Measurements from ENCODE around the gene CISD1.

DNA sequence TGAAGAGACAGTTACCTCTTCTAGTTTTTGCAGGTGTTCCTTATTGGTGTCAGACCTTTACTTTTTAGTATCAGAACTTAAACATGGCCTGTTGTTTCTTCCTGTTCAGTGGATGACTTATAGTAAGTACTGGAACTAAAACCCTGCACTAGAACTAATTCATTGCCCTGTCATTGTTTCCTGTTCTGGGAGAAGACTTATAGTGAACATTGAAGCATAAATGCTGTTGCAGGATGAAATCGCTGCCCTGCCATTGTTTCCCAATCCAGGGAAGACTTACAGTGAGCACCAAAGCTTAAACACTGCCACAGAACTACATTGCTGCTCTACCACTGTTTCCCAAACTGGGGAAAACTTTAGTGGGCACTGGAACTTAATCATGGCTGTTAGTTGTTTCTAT is 14.3 kb upstream of the CISD1 start:
- TF ChIP-seq, protein P1, sequence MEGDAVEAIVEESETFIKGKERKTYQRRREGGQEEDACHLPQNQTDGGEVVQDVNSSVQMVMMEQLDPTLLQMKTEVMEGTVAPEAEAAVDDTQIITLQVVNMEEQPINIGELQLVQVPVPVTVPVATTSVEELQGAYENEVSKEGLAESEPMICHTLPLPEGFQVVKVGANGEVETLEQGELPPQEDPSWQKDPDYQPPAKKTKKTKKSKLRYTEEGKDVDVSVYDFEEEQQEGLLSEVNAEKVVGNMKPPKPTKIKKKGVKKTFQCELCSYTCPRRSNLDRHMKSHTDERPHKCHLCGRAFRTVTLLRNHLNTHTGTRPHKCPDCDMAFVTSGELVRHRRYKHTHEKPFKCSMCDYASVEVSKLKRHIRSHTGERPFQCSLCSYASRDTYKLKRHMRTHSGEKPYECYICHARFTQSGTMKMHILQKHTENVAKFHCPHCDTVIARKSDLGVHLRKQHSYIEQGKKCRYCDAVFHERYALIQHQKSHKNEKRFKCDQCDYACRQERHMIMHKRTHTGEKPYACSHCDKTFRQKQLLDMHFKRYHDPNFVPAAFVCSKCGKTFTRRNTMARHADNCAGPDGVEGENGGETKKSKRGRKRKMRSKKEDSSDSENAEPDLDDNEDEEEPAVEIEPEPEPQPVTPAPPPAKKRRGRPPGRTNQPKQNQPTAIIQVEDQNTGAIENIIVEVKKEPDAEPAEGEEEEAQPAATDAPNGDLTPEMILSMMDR (IDR thresholded peaks at IDR 0.05), result no peak
- no peak for TF ChIP-seq EP300 (IDR thresholded peaks at IDR 0.05; ENCODE audit: low read depth)
- TF ChIP-seq POLR2AphosphoS5 (IDR thresholded peaks at IDR 0.05), result no peak
- no peak for TF ChIP-seq POLR2A (IDR thresholded peaks at IDR 0.05)

Data from transverse colon (tissue), 4 donors.